HG02970 (cell line): ENCODE results near the gene FAM53B.

ENCODE experiments used
- ATAC-seq: cut with Tn5 transposase; IDR thresholded peaks from one replicate; pipeline ENCODE4 v1.9.1; 2021; ENCODE audit warnings: mild to moderate bottlenecking, moderate library complexity, moderate number of reproducible peaks; ENCODE audit not compliant: unreplicated experiment, low FRiP score

The FAM53B gene

GRCh38 chr10:124683814-124684213 lies 60.4 kb downstream of the FAM53B start:
- no peak for ATAC-seq

GRCh38 chr10:124681626-124682552 lies 62.3 kb downstream of the FAM53B start:
- no peak for ATAC-seq

DNA sequence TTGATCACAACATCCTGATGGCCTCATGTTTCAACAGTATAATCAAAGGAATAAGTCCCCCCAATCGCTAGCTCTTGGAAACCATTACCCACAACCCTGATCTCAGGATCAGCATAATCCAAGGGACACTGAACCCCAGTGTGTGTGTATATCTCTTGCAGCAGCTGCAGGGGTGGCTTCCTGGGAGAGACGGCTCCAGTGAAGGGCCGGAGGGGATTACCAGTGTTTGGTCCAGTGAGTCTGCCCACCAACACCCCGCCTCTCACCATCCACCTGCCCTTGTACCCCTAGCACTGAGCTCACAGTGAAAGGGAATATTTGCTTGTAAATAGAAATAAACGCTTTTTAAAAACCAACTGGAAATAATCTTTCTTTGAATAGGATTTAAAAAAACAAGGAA lies 63.1 kb downstream of the FAM53B start:
- no peak for ATAC-seq

DNA sequence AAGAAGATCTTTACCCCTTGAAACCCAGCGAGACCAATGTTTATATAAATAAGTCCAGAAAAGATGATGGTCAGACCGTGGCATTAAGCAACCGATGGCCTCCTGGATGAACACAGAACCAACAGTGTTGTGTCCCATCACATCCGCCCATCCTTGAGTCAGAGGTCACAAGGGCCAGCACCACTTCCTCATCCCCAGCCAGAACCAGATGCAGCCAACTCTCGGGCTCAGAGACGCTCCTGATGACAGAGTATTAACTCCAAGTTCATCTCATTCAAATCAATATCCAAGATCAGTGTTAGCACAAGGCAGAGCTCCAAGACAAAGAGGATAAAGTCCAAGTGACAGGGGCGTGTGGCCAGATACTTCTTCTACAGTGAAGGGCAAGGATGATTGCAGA lies 63.5 kb downstream of the FAM53B start:
- no peak for ATAC-seq

- ATAC-seq: no peak
These were observed 64.8 kb downstream of the FAM53B start for GRCh38 chr10:124679401-124679800.

DNA sequence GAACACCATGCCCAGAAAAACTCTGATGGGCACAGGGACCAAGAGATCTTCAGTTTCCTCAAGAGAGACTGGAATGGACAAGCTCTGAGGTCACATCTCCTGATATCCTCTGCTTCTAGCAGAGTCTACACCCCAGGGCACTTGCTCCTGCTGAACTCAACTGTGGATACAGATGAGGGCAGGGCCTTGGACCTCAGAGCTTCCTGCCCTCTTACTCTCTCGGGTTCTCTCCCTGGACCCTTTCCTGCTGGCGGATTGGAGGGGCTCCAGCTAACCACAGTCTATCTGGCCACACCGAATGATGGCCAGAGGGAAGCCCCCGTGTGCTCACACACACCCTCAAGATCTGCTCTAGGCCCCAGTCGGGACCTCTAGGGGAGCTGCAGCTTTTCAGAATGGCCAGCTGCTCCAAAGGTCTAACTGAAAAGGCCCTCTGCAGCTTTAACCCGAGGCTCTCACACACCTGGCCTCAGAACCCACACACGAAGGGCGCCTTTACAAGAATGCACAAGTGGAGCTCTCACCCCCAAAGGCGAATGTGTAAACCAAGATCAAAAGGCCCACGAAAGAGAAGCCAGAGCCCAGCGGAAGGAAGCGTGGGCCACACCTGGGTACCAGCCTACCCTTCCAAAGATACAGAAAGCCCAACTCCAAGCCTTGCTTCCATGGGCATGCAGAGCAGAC lies 65.5 kb downstream of the FAM53B start:
- ATAC-seq: no peak

GRCh38 chr10:124677749-124678556 lies 66.2 kb downstream of the FAM53B start:
- ATAC-seq: no peak

DNA sequence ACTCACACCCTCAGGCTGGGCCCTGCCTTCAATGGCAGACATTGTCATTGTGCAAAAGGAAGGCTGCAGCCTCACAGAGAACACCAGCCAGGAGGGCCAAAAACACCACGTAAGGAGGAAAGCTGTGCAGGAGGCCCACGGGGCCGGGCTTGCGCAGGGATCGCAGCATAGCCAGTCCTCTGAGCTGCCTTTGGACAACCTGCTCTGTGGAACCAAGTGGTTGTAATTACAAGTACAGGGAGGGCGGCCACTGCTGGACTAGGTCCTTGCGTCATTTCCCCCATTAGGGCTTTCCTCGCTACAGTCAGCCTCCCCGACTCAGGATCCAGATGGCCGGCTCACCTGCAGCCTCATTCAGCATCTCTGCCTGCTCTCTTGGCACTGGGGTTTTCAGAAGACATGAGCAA lies 66.9 kb downstream of the FAM53B start:
- no peak for ATAC-seq

DNA sequence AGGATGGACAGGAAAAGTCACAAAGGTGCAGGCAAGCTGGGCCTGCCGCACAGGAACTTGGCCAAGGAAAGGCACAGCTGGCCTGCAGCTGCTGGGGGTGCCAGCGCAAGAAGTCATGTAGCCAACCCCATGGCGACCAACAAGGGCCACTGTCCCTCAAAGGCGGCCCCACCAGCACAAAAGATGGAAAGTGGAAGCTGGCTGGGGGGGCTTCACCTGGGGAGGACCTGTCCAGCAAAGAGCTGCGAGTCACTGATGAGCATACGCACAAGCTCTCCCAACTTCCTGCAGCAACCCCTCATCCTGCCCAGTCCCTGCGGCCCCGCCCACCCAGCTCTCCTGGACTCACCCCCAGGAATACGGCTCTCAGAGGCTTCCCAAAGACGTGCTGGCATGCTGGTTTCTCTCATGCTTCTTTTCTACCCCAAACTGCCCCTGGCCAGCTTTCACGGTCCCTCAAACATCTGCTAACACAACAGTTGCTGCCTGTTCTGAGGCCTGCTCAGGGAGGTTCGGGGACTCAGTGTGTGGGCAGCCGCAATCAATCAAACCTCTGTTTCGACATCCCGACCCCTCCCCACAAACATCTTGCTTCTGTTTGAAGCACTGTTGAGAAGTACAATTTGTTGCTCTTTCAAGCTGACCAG lies 67.6 kb downstream of the FAM53B start:
- ATAC-seq: no peak

- no peak for ATAC-seq
These were observed 68.4 kb downstream of the FAM53B start for GRCh38 chr10:124675824-124676223.

DNA sequence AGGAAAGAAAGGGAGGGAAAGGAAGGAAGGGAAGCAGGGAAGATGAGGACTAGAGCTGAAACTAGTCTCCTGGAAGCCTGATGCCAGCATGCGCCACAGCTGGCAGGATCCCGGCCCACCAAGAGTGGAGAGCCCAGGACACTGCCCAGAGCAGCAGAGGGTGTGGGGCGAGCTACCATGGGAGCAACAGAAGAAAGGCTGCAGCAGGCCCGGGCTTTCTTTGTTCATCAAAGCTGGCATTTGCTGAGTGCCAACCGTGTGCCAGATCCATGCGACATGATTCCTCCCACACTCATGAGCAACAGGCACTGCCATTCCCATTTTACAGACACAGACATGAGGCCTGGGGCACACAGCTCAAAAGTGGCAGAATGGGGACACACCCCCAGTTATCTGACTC lies 68.9 kb downstream of the FAM53B start:
- ATAC-seq: no peak

DNA sequence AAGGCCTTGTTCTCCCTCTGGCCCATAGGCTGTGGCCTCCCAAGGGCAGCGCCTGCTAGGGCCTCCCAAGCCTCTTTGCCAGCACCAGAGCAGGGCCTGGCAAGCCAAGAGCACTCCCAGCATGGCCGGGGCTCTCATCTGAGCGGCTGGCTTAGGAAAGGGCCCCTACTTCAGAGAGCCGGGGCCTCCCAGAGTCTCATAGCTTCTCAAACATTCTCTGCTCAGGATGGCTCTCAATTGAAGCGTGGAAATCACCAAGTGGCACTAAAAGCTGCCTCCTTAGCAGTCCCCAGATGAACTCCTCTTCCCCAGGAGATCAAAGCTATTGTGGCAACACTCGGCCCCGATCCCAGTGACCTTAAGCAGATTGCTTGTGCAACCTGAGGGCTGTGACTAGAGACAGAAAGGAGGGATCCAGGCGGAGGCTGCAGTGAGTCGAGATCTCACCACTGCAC lies 69.4 kb downstream of the FAM53B start:
- no peak for ATAC-seq

DNA sequence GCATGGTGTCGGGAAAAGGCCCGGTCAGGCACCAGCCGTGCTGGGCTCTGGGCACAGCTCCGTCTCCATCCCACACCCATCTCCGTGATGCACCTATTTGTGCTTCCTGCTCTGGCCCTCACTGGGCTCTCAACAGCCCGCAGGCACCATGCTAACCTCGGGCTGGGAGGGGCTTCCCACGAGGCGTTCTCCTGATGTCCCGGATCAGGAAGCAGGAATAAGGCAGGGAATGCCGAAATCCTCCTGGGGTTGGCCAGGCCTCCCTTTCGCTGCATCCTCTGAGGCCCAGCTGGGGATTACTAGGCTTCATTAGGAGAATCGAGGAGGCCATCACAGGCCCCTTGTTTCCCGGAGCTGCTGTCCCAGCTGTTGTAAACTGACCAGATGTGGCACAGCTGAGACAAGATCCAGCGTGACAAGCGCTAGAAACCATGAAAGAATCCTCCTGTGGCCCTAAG lies 72.0 kb downstream of the FAM53B start:
- ATAC-seq: no peak

DNA sequence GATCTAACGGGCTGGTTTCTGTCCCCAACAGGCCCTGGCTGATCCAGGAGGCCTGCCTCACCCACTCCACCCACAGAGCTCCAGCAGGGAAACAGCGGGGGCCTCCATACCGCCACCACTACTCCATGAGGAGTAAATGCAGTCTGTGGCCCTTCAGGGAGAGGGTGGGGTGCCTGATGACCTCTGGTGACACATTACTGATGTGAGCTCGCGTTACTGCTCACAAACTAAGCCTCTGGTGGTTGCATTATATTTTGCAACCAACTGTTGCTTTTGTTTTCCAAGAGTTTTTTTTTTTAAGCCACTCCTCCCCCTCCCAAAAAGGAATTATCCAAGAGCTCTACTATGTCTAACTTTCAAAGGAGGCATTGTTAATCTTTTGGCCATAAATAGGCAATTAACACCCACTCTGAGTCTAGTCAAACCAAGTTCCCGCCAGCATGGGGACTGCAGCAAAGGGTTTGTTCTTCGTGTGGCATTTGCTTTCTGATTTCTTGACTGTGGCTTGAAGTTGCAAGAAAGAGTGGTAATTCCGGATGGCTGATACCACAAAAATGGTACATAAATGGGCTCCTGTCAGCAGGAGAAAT lies 72.6 kb downstream of the FAM53B start:
- no peak for ATAC-seq

- no peak for ATAC-seq
These were observed 73.3 kb downstream of the FAM53B start for GRCh38 chr10:124670849-124671248.

- ATAC-seq: no peak
These were observed 74.1 kb downstream of the FAM53B start for GRCh38 chr10:124669824-124670654.

DNA sequence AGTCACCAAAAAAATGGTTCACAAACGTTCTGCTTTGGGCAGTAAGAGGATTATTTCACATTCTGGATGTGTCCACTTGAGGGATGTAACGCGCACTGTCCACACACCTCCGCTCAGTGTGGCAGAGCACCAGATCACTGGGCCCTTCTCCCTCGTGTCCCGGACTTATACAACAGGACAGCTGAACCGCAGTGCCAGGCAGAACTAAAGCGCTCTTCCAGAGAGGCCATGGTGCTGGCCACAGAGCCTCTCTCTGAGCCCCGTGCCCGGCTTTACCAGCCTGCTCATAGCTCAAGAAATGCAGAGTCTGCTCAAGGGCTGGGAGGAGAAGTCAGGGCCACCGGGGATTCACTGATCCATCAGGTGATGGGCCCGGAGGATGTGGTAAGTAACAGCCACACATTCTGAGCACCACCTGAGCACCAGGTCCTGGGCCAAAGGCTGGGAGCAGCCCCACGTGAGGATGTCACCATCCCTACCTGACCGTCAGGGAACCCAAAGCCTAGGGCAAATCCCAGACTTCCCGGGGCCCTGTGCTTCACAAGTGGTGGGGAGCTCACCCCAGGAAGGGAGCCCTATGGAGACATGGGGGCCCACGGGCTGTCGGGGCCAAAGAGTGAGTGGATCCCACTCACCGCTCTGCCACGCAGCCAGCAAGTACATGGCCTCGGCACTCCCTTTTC lies 74.9 kb downstream of the FAM53B start:
- ATAC-seq: no peak

DNA sequence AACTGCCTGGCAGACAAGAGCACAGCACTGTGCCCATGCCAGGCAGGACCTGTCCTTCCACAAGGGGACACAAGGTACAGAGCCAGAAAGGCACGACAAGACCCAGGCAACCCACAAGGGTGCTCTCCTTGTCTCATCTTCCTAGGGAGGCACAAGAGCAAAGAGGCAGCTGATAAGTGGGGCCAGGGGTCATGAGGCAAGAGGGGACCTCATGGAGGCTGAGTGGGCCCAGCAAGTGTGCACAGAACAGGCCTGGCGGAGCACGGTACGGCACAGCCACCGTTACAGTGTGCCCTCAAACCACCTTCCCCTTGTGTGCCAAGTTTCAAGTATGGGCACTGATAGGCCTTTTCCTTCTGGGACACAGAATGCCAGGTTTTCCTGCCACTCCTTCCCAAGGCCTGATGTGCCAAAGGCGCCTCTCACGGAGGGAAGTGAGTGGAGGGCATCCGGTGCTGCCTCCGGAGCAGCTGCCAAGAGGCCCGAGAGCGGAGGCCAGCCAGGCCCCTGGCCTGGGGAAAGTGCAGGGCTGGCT lies 75.6 kb downstream of the FAM53B start:
- ATAC-seq: no peak
